GM20431 (cell line): ENCODE results near the gene PALLD.
"Not testable (repeated sequence)": the region's sequence is repeated elsewhere in the genome, so short reads cannot be mapped to it uniquely, and the experiment has no call there.

Source experiments
- in situ Hi-C: fragments of 300-500 bp; cut with MseI, MboI; formaldehyde crosslinking; loops from one replicate; pipeline ENCODE4 v1.15.0; 2020; ENCODE audit warnings: low sequenced_read_pairs; ENCODE audit not compliant: unreplicated experiment

Gene PALLD

DNA sequence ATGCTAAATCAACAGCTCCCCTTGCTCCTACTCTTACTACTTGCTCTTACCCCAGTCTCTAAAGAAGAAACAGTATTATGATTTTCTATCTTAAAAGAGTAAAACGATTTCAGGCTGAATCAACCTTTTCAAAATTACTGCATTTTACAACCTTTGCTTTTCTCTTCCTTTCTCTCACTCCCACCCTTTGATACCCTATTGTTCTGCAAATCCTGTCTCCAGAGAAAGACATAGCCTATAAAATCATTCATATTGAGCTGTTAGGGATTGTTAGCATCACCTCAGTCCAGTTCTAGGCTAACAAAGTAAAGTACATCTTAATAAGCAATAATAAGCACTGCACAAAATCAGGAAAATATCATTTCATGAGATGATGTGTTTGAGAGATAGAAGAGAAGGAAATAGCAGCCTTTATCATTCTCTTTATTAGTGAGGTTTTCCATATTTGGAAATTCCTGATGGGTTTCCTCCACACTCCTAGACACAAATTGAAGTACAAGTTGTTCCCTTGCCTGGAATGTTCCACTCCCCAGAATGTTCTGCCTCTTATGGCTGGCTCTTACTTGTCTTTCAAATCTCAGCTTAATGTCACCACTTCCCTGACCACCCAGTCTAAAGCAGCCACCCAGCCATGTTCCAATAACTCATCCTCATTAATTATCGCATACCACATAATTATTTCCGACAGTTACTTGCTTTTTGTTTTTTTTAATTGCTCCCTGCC is 219.7 kb downstream of the PALLD start:
- in situ Hi-C loops = no loop called here

DNA sequence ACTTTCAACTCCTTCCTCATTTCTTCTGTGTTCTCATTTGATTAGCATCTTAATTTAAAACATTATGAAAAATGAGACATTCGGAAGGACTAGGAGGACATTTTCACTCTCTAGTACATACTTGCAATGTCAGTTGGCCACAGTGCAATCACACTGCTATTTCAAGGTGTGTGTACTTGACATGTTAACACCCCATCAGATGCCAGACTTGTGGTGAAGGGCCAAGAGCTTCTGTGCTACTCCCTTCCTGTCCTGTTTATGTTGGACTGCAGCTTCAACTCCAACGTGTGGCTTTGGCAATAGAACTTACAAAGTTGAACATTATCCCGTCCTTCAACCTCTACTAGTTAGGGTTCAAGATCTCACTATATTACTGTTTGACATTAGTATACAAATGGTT is 221.0 kb downstream of the PALLD start:
- in situ Hi-C loops = no loop called here

DNA sequence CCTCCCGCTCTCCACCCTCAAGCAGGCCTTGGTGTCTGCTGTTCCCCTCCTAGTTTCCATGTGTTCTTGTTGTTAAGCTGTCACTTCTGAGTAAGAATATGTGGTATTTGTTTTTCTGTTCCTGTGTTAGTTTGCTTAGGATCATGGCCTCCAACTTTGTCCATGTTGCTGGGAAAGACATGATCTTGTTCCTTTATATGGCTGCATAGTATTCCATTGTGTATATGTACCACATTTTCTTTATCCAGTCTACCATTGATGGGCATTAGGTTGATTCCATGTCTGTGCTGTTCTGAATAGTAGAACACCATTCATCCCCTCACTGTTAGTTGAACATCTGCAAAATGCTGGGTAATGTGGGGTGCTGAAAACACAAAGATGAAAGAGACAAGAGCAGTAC is 222.9 kb downstream of the PALLD start:
- in situ Hi-C loops = no loop called here

DNA sequence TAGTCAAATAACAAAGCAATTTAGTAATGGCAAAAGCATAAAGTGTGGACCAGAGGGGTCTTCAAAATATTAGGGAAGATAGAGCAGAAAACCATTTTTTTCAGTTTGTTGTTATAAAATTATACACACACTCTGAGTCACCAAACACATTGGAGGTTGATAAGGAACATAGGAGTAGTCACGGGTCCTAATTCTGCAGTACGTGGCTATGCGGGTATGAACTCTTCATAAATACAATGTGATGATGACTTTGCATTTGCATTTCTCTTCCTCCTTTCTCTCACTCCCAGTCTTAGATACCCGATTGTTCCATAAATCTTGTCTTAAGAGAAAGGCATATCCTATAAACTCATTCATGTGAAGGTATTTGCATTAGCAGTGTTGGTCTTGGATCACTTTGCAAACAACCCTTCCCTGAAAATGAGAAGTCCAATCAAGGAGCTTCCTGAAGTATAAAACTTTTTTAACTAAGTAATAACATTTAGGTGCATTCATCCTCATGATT is 223.6 kb downstream of the PALLD start:
- in situ Hi-C loops = no loop called here

DNA sequence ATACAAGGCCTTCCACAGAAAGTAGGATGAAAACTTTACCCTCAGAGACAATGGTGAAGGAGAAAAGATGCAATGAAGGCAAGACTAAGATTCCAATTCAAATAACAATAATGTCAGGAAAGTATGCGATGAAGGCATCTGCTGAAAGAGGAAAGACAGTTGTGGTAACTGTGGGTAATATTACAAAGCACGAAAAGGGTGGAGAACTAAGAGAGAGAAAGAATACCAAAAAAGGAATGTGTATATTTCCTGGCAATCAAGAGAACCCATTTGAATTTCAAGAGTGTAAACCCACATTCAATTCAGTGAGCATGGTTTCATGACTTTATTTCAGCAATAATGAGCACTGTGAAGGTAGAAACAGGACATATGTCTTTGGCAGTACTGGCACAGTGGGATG is 225.5 kb downstream of the PALLD start:
- in situ Hi-C loops = no loop called here

DNA sequence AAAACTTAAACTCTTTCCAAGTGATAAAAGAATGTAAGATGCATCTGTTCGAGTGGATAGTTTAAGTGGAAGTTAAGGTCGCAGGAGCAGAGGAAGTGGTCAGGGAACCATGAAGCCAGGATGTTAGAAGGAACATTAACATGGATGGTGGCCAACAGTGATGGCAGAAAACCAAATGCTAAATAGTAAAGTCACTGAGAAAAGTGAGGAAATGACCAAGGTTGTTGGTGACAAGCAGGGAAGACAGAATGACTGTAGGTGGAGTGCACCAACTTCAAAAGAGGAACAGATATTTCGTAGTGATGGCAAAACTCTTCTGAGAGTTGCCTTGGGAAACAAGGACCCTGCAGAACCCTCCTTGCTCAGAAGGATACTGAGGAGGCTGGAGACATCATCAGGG is 226.2 kb downstream of the PALLD start:
- in situ Hi-C loops = no loop called here

DNA sequence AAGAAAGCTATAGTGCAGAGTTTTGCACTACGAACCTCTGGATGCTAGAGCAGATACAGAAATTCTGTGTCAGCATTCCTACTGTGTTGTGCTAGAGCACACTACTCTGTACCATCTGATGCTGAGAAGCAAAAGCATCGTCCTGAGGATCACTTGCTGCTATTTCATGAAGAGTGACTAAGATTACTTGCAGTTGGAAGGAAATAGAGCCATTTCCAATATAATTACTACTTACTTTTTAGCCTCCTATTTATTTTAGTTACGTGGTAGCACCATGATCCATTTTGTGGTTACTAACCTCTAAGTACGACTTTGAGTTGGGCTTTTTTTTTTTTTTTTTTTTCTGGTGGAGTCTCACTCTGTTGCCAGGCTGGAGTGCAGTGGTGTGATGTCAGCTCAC is 226.7 kb downstream of the PALLD start:
- in situ Hi-C loops = no loop called here

DNA sequence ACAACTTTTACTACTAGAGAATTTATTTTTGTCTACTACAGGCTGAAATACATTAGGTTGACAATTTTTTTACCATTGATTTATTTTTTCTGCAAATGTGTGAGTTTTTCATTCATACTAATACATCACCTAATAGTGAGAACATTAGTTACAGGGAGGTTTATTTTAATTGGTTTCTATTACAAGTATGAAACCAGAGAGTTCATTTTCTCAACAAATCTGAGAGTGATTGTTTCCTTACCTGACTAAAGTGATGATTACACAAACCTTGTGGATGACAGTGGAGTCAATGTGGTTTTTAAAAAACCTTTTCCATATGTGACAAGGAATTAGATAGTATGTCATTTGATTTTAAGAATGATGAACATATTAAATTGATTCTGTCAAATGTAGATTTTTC is 227.4 kb downstream of the PALLD start:
- in situ Hi-C loops = no loop called here

DNA sequence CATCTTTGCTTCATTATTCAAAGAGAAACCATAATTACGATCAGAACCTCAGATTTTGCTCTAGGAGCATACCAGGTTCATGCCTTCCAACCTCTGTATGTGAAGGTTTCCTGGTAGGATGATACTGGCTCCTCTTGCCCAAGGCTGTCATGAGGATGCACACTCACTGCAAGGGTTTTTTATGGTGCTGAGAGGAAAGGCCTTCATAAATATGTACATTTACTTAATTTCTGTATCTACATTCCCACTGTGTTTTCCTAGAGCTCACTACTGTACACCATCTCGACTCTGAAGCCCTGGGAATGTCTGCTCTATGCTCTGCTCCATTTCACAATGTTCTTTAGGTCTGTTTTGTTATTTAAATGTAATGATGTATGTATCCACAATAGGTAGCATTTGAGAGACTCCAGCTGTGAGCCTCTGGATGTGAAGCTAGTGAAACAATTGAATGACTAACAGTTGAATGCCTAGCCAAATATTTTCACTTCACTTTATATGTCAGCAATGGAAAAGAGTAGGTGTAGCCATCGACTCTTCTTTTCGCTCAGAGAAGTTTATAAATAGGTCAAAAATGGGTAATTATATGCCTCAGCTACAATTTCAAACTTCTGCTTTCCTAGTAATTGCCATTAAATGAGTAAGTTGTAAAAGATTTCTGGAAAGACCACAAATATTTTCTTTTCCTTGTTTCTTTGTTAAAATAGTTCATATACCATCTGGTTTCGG is 228.0 kb downstream of the PALLD start:
- in situ Hi-C loops = no loop called here

DNA sequence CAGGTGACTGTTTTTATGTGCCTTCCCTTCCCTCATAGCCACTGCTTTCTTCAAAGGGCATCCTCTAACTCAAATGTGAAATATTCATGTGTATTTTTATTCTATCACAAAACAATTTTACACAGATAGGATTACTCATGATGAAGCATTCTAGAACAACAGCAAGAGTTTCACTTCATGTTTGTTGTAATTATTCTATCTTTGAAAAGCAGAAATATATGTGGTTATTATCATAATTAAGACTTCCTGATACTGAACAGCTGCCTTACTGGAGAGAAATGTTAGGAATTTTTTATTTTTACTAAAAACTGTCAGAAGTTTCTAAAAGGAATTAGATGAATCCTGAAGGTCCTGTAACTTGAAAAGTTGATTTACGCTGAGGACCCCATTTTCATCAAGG is 229.1 kb downstream of the PALLD start:
- in situ Hi-C loops = no loop called here

DNA sequence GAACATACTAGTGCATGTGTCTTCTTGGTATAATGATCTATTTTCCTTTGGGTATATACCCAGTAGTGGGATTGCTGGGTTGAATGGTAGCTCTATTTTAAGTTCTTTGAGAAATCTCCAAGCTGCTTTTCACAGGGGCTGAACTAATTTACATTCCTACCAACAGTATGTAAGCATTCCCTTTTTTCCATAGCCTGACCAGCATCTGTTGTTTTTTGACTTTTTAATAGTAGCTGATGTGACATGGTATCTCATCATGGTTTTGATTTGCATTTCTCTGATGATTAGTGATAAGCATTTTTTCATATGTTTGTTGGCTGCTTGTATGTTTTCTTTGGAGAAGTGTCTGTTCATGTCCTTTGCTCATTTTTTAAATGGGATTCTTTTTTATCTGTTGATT is 230.3 kb downstream of the PALLD start:
- in situ Hi-C loops = not testable (repeated sequence)

DNA sequence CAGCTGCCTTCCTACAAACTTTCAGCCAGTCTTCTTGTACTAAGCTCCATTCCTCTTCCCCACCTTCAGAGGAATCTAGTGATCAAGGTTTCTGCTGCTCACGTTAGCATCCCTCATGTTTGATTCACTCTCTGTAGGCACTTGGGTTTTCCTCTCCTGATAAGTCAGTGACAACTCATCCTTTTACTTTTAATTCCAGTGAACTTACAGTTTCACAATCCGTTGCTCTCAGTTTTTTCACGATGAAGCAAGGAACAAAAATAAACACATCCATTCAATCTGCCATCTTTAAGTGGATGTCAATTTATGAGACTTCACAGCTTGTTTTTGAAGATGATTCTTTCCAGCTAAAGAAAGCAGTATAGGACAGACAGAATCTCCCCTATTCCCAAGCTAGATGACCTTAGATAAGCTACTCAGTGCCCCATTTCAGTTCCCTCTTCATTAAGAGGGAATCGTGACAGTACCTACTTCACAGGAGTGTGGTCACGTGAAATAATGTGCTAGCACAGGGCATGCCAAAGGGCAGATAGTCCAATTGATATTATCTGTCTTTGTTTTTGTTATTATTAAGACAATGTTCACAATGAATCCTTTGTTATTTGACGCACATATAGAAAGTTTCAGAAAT is 234.3 kb downstream of the PALLD start:
- in situ Hi-C loops = no loop called here

DNA sequence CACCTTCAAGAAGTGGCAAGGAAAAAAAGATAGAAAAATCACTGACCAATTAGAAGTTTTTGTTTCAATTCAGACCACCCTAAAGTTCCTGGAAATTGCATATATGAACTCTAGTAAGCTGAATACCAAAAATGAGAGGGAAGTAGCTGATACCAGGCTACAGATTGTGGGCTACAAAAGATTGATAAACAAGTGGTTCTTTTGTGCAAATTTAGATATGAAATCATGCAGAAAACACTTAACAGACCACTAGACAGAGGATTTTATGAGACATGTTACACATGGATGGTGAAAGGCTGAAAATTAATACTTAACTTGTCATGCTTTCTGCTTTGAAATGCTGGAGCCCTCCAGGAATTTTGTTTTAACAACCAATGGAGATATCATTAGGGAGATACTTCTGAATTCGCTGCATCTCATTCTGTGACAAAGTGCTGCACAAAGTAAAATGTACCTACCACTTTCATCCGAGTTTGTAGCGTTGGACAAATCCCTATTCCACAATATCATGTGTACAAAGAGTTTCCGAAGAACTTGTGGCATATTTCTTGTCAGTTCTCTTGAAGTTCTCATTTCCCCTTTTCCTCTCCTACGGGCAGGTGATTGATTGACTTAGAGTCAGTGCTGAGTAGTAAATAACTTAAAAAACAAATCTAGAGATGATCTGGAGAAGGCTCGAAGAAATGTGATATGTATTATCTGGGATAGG is 235.0 kb downstream of the PALLD start:
- in situ Hi-C loops = no loop called here

DNA sequence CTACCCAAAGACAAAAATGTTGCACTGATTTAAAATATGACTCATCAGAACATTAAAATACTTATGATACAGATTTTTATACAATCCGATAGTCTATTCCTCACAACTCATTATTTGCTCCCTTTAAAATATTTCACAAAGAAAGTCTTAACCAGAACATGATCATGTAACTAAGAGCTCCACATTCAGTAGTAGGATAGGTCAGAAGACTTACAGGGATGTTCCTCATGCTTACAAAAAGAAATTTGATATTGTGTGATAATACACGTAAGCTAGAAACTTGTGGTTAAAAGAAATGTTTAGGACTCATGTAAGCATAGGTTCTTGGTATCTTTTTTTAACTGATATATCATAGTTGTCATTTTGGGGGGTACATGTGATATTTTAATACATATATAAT is 235.9 kb downstream of the PALLD start:
- in situ Hi-C loops = no loop called here

DNA sequence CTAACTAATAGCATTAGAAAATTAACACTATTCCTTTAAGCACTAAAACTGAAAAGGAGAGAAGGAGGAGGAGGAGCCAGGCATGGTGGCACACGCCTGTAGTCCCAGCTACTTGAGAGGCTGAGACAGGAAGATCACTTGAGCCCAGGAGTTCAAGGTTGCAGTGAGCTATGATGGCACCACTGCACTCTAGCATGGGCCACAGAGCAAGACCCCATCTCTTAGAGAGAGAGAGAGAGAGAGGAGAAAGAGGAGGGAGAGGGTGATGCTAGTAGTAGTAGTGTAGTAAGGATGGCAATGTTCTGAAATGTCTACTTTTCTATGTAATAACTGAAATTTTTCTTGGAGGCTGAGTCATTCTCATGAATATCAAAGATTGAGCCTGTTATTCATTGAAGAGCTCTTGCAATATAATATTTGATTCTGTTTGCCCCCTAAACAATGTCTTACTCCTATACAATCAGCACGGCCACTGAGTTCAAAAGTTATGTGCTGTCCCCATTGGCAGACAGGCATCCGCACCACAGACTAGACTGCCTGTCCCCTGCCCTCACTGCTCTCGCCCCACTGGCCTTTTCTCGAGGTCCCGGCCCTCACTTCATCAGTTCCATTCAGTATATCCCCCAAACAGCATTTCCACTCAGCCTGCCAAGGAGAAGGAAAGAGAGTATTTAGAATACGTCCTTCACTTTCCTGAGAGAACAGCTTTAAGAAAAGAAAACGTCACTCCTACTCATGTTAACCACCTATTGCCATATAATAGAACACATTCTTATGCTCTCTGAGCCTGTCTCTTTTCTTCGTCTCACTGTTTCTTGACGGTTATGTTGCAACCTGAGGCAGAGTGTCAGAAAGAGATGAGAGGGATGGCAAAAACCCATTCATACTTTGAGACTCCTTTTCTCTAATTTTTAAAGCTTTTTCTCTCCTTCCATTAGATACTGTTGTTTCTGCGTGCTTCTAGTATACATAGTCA is 238.1 kb downstream of the PALLD start:
- in situ Hi-C loops = no loop called here

DNA sequence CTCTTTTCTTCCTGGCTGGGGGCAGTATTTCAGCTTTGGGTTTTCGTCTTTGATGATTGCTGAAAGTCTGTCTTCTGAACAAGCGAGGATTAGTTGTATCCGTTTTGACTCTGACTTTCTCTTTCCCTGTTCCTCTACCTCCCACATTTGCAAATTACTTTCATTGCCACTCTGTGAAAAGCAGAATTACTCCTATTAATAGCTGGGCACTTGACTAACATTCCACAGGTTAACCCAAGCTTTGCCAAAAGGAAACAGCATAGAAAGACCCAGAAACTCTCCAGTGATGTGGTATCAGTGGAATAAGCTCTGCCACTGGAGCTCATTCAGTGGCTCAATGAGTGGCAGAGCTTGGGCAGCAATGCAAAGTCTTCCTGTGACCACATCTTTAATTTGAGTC is 238.9 kb downstream of the PALLD start:
- in situ Hi-C loops = no loop called here

DNA sequence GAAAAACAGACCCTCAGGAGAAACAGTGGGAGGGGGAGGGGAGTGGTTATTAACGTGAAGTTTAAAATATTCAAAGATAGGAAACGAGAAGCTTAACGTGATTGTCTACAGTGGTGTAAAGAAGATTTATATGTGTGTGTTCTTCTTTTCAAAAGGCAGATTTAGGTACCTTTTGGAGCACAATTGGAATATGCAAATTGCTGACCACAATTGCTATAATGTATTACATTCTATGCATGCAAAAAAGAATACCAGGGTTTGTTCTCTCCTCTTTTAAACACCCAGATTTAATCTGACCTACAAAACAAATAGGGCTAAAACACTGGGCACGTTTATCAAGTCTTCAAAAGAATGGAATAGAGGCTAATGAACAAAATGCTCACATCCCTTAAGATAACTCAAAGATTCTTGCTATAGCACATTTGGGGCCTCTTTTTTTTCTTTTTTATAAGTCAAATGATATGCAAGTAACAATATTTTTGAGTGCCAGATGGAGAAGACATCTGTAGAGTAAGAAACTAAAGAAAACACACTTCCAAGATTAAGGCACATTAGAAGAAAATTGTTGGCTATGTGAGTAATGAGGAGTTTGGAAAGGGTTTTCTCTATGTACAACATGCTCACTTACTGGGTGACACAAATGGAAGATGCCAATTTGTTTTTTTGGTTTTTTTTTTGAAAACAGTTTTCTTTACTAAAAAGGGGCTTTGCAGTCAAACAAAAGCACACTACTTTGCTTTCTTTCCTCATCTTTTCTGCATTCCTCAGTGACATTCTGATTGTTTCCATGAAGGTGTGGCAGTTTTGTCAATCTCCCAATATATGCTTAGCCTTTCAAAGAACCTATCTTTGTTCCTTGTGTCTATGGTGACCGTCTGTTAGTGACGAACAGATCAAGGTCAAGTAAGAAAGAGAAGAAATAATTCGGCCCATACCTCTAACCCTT is 240.3 kb downstream of the PALLD start:
- in situ Hi-C loops = no loop called here

DNA sequence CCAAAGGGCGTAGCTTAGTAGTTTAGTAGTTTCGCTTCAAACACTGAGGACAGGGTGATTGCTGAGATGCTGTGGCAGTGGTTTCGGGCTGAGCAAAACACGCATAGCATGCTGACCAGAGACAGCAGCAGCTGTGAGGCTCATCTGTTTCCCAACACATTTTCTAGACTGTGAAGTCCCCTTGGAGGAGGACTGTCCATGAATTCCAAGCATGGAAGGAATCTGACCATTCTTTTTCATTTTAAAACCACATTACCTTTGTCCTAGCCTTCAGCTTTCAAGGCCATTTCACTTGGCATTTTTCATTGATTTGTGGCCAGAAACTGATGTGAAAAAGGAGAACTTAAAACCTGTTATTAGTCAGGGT is 240.9 kb downstream of the PALLD start:
- in situ Hi-C loops = no loop called here

DNA sequence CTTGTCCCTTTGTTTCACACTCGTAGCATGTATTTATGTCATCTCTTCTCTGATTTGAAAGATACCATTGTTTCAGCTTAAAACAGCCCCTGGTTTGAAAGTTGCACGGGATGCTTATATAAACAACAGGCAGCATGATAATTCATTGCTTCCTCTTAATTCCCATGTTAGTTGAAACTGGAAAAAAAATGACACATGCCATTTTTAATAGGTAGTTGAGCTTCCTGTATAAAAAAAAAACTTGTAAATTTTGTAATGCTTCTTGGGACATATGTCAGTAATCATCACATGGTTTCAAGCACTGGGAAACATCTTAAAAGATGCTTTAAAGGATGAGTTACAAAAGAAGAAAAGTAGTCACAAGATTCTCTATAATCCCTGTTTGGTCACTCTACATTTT is 243.0 kb downstream of the PALLD start:
- in situ Hi-C loops = no loop called here
